Body of pancreas (tissue), 4 donors: Measurements from ENCODE around the gene PRSS3.

Source experiments
- POLR2A ChIP-seq, 3 donors: fragments of 450-650 bp; IDR thresholded peaks; one replicate each; pipeline ENCODE4 v1.6.1; 2016; ENCODE audit warnings: antibody characterized with exemption in 3 of 3, mild to moderate bottlenecking in 2 of 3
- TF ChIP-seq, protein P1 (sequence below), 7 experiments: fragments of 450-650 bp in 4 of 7; fragments of 200-600 bp in 3 of 7; sonication (generic) in 3 of 7; IDR thresholded peaks; one replicate each; pipeline ENCODE4 v1.5.1; 2016 to 2019; ENCODE audit warnings: antibody characterized with exemption in 7 of 7

DNA sequence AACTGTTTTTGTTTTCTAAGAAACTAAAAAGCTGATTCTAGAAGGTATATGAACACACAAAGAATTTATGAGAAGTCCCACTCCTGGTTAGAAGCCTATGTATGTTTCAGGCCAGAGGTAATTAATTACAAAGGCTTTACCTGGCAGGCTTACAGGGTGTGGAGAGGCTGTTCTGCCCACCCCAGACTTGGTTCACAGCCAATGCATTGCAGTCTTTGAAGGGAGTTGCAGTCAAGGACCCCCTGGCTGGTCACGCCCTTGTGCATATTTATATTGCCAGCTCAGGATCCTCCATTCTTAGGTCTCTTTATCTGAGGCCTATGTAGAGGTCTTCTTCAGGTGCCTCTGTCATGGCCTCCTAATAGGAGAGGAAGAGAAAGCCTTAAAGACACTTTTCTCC is 13.6 kb upstream of the PRSS3 start:
- TF ChIP-seq, protein P1, sequence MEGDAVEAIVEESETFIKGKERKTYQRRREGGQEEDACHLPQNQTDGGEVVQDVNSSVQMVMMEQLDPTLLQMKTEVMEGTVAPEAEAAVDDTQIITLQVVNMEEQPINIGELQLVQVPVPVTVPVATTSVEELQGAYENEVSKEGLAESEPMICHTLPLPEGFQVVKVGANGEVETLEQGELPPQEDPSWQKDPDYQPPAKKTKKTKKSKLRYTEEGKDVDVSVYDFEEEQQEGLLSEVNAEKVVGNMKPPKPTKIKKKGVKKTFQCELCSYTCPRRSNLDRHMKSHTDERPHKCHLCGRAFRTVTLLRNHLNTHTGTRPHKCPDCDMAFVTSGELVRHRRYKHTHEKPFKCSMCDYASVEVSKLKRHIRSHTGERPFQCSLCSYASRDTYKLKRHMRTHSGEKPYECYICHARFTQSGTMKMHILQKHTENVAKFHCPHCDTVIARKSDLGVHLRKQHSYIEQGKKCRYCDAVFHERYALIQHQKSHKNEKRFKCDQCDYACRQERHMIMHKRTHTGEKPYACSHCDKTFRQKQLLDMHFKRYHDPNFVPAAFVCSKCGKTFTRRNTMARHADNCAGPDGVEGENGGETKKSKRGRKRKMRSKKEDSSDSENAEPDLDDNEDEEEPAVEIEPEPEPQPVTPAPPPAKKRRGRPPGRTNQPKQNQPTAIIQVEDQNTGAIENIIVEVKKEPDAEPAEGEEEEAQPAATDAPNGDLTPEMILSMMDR (IDR thresholded peaks at IDR 0.05) = no peak
- TF ChIP-seq POLR2A (IDR thresholded peaks at IDR 0.05) = no peak
